Stimulated activated CD4-positive, alpha-beta T cell treated with anti-CD3 and anti-CD28 coated beads, Interleukin-1b, Interleukin-23, amount 100 ng/mL, for 1 hour (primary cell): ENCODE results near the gene ALDH3A1.

Experiments
- DNase-seq, 2 donors: peaks; one replicate each; pipeline ENCODE4 v3.0.0-alpha.2; 2020; ENCODE audit warnings: low read depth in 2 of 2

ALDH3A1 gene

GRCh38 chr17:19759568-19760549 is 11.8 kb upstream of the ALDH3A1 start:
- DNase-seq = no peak

DNA sequence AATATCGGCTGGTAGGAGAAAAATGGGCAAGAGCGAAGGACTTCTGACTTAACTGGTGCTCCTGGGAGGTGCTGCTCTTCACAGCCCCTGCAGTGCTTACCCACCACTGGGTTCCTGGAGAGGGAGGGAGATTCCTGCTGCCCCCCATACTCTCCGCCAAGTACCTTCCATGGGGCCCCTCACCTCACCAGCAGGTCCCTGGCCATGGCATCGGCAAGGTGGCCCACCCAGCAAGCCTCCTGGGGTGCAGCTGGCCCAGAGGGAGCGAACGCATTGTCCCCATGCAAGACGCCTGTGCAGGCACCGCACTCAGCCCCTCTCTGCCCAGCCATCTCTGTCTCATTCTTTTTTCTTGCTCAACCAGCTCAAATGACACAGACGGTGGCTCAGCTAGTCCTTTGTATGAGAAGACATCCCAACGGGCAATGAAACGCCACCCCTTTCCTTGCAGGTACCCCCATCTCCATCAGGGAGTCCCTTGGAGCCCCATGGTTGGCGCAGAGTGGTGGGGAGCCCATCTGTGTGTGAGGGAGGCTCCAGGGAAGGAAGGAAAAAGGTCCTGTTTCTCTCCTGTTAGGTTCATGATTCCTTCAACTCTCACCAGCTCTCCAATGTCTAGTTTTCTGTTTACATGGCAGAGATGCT is 9.6 kb upstream of the ALDH3A1 start:
- no peak for DNase-seq

DNA sequence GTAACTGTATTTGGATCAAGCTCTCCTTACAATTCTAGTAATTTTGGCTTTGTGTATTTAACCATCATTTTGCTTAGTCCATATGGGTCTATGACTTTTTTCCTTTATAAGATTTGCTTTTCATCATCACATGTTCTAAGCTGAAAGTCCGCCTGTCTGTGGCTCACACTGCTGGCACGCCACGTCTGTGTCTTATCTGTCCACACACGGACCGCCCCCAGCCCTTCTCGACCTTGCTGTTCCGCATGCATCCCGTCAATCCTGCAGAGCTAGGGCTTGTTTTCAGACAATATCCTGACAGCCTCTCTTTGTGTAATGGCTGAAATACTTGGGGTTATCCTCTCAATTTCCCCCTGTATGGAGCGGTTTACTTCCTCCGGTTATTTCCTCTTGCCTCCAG is 8.4 kb upstream of the ALDH3A1 start:
- no peak for DNase-seq

DNA sequence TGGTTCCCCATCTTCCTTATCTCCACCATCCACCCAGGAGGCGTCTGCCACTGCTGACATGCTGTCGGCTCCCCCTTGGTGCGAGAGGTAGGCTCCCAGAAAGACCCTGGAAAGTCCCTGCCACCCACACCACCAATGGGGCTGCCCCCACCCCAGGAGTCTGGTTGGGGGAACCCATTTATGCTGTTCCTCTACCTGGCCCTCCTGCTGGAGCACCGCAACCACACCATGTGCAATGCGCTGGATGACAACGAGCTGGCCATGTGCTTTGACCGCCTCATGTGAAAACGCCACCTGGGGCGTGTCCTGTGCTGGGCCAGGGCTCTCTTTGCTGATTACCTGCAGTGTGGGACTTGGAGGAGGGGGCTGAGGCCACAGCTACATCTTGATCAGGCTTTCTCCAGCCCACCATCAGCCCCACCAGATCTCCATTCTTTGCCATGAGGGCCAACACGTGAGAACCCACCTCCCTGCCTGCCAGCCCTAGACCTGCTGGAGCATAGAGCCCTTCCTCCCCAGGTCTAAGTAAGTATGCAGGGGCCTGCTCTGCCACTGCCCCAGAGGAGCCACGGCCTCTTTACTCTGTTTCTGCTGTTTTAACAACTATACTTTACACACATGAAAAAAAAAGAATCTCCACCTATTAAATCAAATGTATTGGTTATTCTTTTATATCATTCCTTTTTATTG is 7.9 kb upstream of the ALDH3A1 start:
- no peak for DNase-seq

- DNase-seq = no peak
Measured at GRCh38 chr17:19755392-19755791, 7.3 kb upstream of the ALDH3A1 start.

DNA sequence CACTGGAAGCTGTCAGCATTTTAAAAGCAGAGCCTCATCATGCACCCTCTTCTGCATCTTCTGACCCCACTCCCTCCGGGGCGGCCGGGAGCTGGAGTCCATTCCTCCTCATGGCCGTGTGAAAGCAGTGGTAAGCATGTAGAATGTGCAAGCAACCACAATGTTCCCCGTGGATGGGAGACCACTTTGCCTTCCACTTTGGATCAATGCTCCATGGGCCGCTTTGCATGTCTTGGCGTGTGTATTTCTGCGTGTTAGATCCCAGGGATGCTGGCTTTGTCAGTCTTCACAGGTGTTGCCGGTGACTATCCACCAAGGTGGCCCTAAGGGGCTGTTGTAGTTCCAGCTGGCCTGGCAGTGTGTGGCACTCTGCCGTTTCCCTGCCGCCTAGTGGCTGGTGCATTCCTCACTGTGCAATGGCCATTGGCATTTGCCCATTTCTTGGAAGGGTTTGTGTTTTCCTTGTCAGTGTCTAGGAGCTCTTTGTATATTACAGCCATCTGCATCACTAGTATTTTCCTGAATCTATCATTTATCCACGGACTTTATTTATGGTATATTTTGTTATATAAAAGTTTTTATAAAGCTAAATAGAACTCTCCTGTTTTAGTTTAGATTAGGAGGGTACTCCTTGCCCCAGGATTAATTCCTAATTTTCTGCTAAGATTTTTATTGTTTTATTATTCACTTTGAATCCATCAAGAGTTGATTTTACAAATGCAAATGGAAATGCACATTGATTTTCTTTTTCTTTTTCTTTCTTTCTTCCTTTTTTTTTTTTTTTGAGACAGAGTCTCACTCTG is 5.8 kb upstream of the ALDH3A1 start:
- no peak for DNase-seq

GRCh38 chr17:19753051-19753509 is 5.0 kb upstream of the ALDH3A1 start:
- DNase-seq = no peak

DNA sequence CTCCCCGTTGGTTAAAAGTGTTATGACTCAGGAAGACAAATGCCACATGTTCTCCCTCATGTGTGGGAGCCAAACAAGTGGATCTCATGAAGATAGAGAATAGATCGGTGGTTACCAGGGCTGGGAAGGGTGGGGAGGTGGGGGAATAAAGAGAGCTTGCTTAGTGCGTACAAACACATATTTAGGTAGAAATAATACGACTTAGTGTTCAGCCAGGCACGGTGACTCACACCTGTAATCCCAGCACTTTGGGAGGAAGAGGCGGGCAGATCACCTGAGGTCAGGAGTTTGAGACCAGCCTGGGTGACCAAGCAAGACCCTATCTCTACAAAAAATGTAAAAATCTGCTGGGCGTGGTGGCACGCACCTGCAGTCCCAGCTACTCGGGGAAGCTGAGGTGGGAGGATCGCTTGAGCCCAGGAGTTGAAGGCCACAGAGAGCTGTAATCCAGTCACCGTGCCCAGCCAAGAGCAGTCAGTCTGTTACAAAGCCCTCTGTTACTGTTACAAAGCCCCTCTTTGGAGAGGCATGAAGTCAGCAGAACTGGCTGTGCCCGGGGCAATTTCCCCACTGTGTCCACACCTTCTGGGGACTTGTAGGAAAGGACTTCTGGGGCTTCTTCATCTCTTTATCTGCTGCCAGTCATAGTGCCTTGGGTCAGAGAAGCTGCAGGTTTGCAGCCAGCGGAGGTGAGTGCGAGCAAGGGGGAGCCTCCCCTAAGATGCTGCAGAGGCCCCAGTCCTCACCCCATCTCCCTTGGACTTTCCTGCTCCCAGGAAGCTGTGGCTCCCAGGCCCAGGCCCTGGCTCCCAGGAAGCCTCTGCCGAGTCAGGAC is 4.3 kb upstream of the ALDH3A1 start:
- no peak for DNase-seq

GRCh38 chr17:19750835-19751234 is 2.7 kb upstream of the ALDH3A1 start:
- no peak for DNase-seq

DNA sequence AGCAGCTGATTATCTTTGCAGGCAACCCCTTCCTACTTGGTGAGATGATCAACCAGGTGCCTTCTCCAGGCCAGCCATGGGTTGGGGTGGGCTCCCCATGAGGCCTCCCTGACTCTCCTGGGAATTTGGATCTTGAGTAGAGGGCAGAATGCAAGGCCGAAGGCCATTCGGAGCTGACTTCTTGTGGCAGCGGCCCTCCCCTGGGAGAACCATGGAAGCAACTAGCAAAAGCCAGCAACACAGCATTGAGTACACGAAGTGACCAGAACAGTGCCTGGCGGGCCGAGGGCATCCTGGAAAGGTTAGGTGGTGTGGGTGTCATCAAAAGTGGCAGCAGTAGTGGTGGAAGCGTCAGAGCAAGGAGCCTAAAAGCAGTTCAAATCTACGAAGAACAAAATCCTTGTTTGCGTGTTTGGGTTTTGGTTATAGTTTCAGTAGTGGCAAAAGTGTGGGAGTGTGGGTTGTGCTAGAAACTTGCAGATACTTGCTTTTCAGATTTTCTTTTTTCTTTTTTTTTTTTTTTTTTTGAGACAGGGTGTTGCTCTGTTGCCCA is 2.0 kb upstream of the ALDH3A1 start:
- no peak for DNase-seq

- DNase-seq = no peak
Measured at GRCh38 chr17:19748807-19749193, 702 bp upstream of the ALDH3A1 start.

- no peak for DNase-seq
Measured at GRCh38 chr17:19747159-19747719, 859 bp downstream of the ALDH3A1 start.

- DNase-seq = no peak
Measured at GRCh38 chr17:19746517-19746916, 1.6 kb downstream of the ALDH3A1 start.

DNA sequence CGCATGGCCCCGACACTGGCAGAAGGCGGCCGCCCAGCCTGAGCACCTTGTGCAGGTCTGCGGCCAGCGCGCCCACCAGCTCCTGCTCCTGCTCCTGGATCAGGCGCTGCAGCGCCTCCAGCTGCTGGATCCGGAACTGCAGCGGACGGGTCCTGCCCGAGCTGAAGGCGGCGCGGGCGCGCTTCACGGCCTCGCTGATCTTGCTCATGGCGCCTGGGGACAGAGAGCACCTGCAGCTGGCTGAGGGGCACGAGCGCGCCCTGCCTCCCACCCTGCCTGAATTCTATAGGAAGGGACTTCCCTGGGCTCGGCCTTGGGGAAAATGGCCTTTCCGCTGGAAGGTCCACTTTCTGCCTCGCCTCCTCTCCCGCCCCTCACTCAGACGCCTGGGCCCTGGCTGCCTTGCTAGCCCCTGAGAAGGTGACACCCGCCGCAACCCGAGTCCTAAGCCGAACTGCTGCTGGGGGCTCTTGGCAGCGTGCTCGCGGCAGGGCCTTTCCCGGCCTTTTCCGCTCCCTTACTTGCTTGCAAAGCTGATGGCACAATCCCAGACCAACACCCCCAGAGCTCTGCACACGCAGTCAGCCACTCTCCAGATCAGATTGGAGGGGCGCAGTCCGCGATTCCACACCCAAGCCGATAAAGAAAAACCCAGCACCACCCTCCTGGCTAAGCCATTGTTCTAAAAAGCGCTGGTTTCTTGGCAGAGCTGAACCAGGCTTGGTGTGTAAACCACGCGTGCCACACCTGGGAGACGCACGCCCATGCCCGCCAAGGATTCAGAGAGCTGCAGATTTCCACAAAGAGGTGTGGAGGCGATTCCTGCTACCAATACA is 3.0 kb downstream of the ALDH3A1 start:
- peak; percentile 63 to 73 for DNase-seq

GRCh38 chr17:19744492-19744891 is 3.6 kb downstream of the ALDH3A1 start:
- no peak for DNase-seq

- DNase-seq = no peak
Measured at GRCh38 chr17:19743101-19744100, 4.7 kb downstream of the ALDH3A1 start.

- no peak for DNase-seq
Measured at GRCh38 chr17:19742495-19742894, 5.6 kb downstream of the ALDH3A1 start.
